Measurements from ENCODE around the gene UBAP2L.

The UBAP2L gene

DNA sequence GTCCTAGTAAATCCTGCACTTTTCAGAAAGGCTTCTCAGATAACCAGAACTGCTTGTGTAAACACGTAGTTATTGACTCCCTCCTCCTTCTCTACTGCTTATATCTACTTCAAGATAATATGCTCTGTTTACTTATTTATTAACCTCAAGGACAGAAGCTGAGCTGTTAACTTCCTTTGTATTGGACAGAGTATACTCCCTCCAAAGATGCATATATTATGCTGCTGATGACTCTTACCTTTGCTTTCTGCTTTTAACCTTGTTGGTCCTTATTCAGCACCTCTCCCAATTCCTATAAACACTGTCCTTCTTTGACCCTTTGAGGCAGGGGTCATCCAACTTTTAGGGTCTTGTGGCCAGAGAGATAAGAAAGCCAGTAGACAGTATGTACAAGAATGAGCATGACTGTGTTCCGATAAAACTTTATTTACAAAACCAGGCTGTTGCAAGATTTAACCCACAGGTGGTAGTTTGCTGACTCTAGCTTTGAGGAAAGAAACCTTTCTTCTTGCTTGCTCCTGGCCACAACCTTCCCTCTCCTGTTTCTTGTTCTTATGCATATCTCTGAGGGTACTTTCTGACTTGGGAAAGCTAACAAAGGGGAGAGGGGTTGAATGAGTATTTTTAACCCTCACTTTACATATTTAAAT lies 33.8 kb upstream of the UBAP2L start:
- no peak for DNase-seq (ENCODE audit: low spot score)
- Histone ChIP-seq H3K4me3 (no peak overlapping the region), H3K27ac (no peak overlapping the region)
- TF ChIP-seq, protein P1, sequence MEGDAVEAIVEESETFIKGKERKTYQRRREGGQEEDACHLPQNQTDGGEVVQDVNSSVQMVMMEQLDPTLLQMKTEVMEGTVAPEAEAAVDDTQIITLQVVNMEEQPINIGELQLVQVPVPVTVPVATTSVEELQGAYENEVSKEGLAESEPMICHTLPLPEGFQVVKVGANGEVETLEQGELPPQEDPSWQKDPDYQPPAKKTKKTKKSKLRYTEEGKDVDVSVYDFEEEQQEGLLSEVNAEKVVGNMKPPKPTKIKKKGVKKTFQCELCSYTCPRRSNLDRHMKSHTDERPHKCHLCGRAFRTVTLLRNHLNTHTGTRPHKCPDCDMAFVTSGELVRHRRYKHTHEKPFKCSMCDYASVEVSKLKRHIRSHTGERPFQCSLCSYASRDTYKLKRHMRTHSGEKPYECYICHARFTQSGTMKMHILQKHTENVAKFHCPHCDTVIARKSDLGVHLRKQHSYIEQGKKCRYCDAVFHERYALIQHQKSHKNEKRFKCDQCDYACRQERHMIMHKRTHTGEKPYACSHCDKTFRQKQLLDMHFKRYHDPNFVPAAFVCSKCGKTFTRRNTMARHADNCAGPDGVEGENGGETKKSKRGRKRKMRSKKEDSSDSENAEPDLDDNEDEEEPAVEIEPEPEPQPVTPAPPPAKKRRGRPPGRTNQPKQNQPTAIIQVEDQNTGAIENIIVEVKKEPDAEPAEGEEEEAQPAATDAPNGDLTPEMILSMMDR (IDR thresholded peaks at IDR 0.05), result no peak

DNA sequence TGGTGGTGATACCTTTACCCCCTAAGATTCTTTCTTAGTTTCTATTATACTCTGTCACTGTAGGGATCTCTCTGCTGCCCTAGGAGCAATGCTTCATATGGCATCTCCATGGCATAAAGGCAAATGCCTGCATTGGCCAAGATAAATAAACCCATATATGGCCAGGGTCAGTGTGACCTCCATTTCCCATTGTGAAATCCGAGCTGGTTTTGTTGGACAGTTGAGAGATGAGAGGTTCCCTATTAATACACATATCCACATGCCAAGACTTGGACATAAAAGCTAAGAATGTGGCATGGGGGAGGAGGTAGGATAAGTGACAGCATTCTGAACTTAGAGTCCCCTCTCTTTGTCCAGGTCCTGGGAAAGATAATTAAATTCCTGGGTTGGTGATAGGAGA lies 30.2 kb upstream of the UBAP2L start:
- Histone ChIP-seq H3K4me3 (no peak overlapping the region), H3K27ac (no peak overlapping the region)
- no peak for DNase-seq (ENCODE audit: low spot score)
- TF ChIP-seq, protein P1 (IDR thresholded peaks at IDR 0.05), result no peak

DNA sequence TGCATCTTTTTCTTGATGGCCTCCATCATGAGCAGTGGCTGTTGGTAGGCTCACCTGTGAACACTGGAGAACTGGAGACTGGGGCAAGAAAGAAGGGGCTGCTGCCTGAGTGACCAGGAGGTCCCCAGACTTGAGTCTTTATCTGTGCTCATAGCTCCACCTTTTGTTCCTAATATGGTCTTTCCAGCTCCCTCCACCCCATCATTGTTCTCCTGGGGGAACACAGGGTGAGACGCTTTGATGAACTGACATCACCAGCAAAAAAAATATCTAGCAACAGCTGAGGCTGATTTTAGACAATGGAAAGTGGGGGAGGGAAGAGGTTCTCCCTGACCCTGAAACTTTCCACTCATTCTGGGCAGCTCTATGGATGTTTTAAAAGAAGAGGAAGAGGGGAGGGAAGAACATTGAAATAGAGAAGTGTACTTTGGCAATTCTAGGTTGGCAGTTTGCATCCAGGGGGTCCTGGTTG lies 28.7 kb upstream of the UBAP2L start, which contains the start of gene TPM3:
TSS of gene TPM3 (minus strand) at position 111 of the 472 bp plus-strand sequence. CDS start at position 29, 82 bp downstream.
- no peak for DNase-seq (ENCODE audit: low spot score)
- TF ChIP-seq, protein P1 (IDR thresholded peaks at IDR 0.05), result no peak
- no peak within 1 kb of the TSS for H3K27ac ChIP-seq
- no peak within 1 kb of the TSS for H3K4me3 ChIP-seq

DNA sequence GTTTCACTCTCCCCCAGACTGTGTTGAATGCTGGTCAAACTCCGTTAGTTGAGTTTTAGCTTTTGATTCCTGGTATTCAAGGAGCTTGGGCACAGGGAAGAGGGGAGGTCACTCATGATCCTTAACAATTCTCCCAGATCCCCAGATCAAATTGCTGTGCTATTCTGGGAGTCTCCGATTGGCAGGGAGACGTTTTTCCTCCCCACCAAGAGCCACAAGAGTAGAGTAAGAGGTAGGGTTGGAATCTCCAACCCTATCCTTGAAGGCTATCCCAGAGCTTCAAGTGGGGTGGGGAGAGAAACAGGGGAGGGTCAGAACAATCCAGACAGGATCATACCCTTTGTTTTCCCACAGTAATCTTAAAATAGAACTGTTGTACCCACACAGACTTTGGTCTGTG lies 28.3 kb upstream of the UBAP2L start:
- no peak for DNase-seq (ENCODE audit: low spot score)
- H3K27ac ChIP-seq, result no peak overlapping the region
- TF ChIP-seq, protein P1 (IDR thresholded peaks at IDR 0.05), result no peak
- no peak overlapping the region for H3K4me3 ChIP-seq

DNA sequence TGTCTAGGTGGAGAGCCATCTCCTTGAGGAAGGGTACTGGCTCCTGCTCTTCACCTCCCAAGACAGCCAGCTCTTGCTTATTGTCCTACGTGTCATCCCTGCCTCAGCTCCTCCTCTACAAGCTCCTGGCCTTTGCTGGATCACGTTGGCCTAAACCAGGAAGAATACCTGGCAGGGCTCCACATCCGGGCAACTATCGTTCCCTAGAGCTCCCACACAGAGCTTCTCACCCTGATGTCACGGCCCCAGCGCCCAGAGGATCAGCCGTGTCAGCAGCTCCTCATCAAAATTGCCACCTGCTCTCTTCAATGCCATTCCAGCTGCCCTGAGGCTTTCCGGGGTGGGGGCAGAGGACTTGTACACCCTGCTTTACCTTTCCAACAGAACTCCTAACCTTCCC lies 26.9 kb upstream of the UBAP2L start:
- no peak for DNase-seq (ENCODE audit: low spot score)
- TF ChIP-seq, protein P1 (IDR thresholded peaks at IDR 0.05), result no peak
- Histone ChIP-seq H3K27ac (no peak overlapping the region), H3K4me3 (no peak overlapping the region)

DNA sequence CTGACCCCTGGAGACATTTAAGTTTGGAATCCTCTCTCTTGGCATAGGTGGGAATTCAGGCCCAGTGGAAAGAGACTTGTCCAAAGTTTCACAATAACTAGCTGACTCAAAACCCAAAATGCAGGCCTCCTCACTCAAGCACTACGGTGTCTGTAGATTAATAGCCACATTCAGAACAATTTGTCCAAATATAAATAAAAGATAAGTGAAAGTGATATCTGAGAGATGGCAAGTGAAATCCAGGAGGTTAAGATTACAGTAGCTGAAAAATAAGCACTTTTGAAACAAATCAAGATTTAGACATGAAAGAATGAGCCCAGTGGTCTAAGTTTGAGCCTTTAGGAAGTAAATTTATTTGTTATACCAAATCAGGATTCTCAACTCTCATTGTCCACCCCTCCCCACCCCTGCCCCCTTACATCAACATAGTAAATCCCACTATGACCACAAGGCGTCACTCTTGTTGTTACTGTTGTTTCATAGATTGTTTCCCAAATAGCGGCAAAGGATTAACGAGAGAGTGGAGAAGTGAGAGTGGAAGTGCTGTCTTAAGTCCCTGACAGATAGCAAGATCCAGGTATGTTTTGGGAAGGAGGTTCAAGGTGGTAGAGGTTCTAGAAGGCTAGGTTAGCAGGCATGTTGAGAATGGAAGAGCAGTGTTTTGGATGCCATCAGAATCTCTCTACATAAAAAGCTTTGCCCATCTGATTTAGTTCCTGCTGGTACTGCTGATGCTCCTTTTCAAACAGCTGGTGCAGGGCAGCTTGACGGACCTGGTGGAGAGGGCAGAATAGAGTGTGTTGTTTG lies 21.8 kb upstream of the UBAP2L start:
- Histone ChIP-seq H3K4me3 (peak overlapping the region; percentile 51), H3K27ac (peak overlapping the region; percentile 46 to 60)
- DNase-seq (ENCODE audit: low spot score), result no peak
- TF ChIP-seq, protein P1 (IDR thresholded peaks at IDR 0.05), result peak; percentile 13

Measured in coronary artery (tissue), 2 donors.